ENCODE data around the gene SRP68. TPM values are rescaled to one million over a fixed set of nuclear protein-coding genes. Genes with fewer than 3 reads are reported as not detected.

Gene SRP68
- total and polyA plus RNA-seq, 9 of the 15 experiments (the other 6 are each of a cell fraction or from before 2014, with no cell fraction given): 29.4 to 92.6 (median 36.2) TPM

- TF ChIP-seq ZNF740 (CRISPR knock-in tag; IDR thresholded peaks at IDR 0.05) (0 out of 2 replicates have a peak, but pooled peaks have one; percentile 33), ZNF740 (tag; IDR thresholded peaks at IDR 0.05) (no peak), RBM14 (IDR thresholded peaks at IDR 0.05; ENCODE audit: borderline replicate concordance, insufficient read depth, low read depth, low read length) (no peak), TFAP4 (CRISPR knock-in tag; IDR thresholded peaks at IDR 0.05; ENCODE audit: borderline replicate concordance) (0 out of 2 replicates have a peak, but pooled peaks have one; percentile 42), U2AF1 (optimal IDR thresholded peaks at IDR 0.05; ENCODE audit: low read depth, low read length) (no peak), ZNF717 (CRISPR knock-in tag; IDR thresholded peaks at IDR 0.05) (no peak), XRCC4 (IDR thresholded peaks at IDR 0.05; ENCODE audit: extremely low read depth, insufficient read depth, insufficient read length) (no peak), LEF1 (IDR thresholded peaks at IDR 0.05) (no peak)
- TF ChIP-seq, protein P1, sequence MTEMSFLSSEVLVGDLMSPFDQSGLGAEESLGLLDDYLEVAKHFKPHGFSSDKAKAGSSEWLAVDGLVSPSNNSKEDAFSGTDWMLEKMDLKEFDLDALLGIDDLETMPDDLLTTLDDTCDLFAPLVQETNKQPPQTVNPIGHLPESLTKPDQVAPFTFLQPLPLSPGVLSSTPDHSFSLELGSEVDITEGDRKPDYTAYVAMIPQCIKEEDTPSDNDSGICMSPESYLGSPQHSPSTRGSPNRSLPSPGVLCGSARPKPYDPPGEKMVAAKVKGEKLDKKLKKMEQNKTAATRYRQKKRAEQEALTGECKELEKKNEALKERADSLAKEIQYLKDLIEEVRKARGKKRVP (CRISPR knock-in tag; IDR thresholded peaks at IDR 0.05): no peak
- TF ChIP-seq, protein P2, sequence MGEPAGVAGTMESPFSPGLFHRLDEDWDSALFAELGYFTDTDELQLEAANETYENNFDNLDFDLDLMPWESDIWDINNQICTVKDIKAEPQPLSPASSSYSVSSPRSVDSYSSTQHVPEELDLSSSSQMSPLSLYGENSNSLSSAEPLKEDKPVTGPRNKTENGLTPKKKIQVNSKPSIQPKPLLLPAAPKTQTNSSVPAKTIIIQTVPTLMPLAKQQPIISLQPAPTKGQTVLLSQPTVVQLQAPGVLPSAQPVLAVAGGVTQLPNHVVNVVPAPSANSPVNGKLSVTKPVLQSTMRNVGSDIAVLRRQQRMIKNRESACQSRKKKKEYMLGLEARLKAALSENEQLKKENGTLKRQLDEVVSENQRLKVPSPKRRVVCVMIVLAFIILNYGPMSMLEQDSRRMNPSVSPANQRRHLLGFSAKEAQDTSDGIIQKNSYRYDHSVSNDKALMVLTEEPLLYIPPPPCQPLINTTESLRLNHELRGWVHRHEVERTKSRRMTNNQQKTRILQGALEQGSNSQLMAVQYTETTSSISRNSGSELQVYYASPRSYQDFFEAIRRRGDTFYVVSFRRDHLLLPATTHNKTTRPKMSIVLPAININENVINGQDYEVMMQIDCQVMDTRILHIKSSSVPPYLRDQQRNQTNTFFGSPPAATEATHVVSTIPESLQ (CRISPR knock-in tag; IDR thresholded peaks at IDR 0.05): no peak
Observed at GRCh38 chr17:76103274-76104139, 31.2 kb upstream of the SRP68 start, which contains the start of gene EXOC7 (continued).
